ENCODE measurements around the gene AP2A2.

AP2A2 gene

GRCh38 chr11:909406-909805 is 16.3 kb upstream of the AP2A2 start:
- TF ChIP-seq GATA3 (IDR thresholded peaks at IDR 0.05; ENCODE audit: low read depth, low read length) (no peak), GATA2 (IDR thresholded peaks at IDR 0.05; ENCODE audit: low read depth, low read length) (no peak)

- TF ChIP-seq GATA2 (IDR thresholded peaks at IDR 0.05; ENCODE audit: low read depth, low read length) (no peak), GATA3 (IDR thresholded peaks at IDR 0.05; ENCODE audit: low read depth, low read length) (no peak)
These were observed 15.6 kb upstream of the AP2A2 start for GRCh38 chr11:910044-910588.

- TF ChIP-seq GATA3 (IDR thresholded peaks at IDR 0.05; ENCODE audit: low read depth, low read length) (no peak), GATA2 (IDR thresholded peaks at IDR 0.05; ENCODE audit: low read depth, low read length) (no peak)
These were observed 15.1 kb upstream of the AP2A2 start, which contains the start of gene CHID1 for GRCh38 chr11:910589-911030. TSS of gene CHID1 (minus strand) at chr11:910810. CDS start at chr11:904816, 5,994 bp downstream.

GRCh38 chr11:911031-911889 is 14.4 kb upstream of the AP2A2 start:
- TF ChIP-seq GATA3 (IDR thresholded peaks at IDR 0.05; ENCODE audit: low read depth, low read length) (no peak), GATA2 (IDR thresholded peaks at IDR 0.05; ENCODE audit: low read depth, low read length) (no peak)

GRCh38 chr11:911890-912219 is 13.8 kb upstream of the AP2A2 start:
- TF ChIP-seq GATA2 (IDR thresholded peaks at IDR 0.05; ENCODE audit: low read depth, low read length), result no peak
- TF ChIP-seq GATA3 (IDR thresholded peaks at IDR 0.05; ENCODE audit: low read depth, low read length), result no peak

GRCh38 chr11:912266-912665 is 13.4 kb upstream of the AP2A2 start:
- TF ChIP-seq GATA2 (IDR thresholded peaks at IDR 0.05; ENCODE audit: low read depth, low read length) (no peak), GATA3 (IDR thresholded peaks at IDR 0.05; ENCODE audit: low read depth, low read length) (no peak)

GRCh38 chr11:913043-913442 is 12.6 kb upstream of the AP2A2 start:
- TF ChIP-seq GATA2 (IDR thresholded peaks at IDR 0.05; ENCODE audit: low read depth, low read length) (no peak), GATA3 (IDR thresholded peaks at IDR 0.05; ENCODE audit: low read depth, low read length) (no peak)

- TF ChIP-seq GATA3 (IDR thresholded peaks at IDR 0.05; ENCODE audit: low read depth, low read length) (no peak), GATA2 (IDR thresholded peaks at IDR 0.05; ENCODE audit: low read depth, low read length) (no peak)
These were observed 11.5 kb upstream of the AP2A2 start for GRCh38 chr11:914204-914603.

- TF ChIP-seq GATA3 (IDR thresholded peaks at IDR 0.05; ENCODE audit: low read depth, low read length) (no peak), GATA2 (IDR thresholded peaks at IDR 0.05; ENCODE audit: low read depth, low read length) (no peak)
These were observed 10.7 kb upstream of the AP2A2 start for GRCh38 chr11:914747-915501.

GRCh38 chr11:917426-917825 is 8.2 kb upstream of the AP2A2 start:
- TF ChIP-seq GATA3 (IDR thresholded peaks at IDR 0.05; ENCODE audit: low read depth, low read length) (no peak), GATA2 (IDR thresholded peaks at IDR 0.05; ENCODE audit: low read depth, low read length) (no peak)

GRCh38 chr11:921921-922678 is 3.6 kb upstream of the AP2A2 start:
- TF ChIP-seq GATA2 (IDR thresholded peaks at IDR 0.05; ENCODE audit: low read depth, low read length) (no peak), GATA3 (IDR thresholded peaks at IDR 0.05; ENCODE audit: low read depth, low read length) (no peak)

GRCh38 chr11:923691-924405 is 1.8 kb upstream of the AP2A2 start:
- TF ChIP-seq GATA3 (IDR thresholded peaks at IDR 0.05; ENCODE audit: low read depth, low read length) (no peak), GATA2 (IDR thresholded peaks at IDR 0.05; ENCODE audit: low read depth, low read length) (no peak)

GRCh38 chr11:924406-925157 is 1.1 kb upstream of the AP2A2 start:
- TF ChIP-seq GATA3 (IDR thresholded peaks at IDR 0.05; ENCODE audit: low read depth, low read length) (no peak), GATA2 (IDR thresholded peaks at IDR 0.05; ENCODE audit: low read depth, low read length) (no peak)

All from SH-SY5Y (cell line).